Peyer's patch (tissue), 4 donors: ENCODE measurements around the gene HSD11B1L. TPM values are rescaled to one million over a fixed set of nuclear protein-coding genes. Genes with fewer than 3 reads are reported as not detected.
A peak's percentile ranks its signal among the peaks of the same experiment; 100 is the strongest.

Experiments used
- DNase-seq, 3 donors: peaks; one replicate each; pipeline ENCODE4 v3.0.0-alpha.2; 2017 to 2019
- H3K27ac ChIP-seq, 4 donors: fragments of 200-600 bp; sonication (generic); one replicate each; pipeline ENCODE4 v1.5.1; 2016 to 2019
- H3K27me3 ChIP-seq, 2 donors: fragments of 200-600 bp; sonication (generic); one replicate each; pipeline ENCODE4 v1.5.1; 2019
- H3K36me3 ChIP-seq, 3 donors: fragments of 200-600 bp; sonication (generic); one replicate each; pipeline ENCODE4 v1.5.1; 2016 to 2019
- H3K4me1 ChIP-seq, 4 donors: fragments of 200-600 bp; sonication (generic); one replicate each; pipeline ENCODE4 v1.5.1; 2016 to 2019
- H3K4me3 ChIP-seq, 4 donors: fragments of 200-600 bp; sonication (generic); 1 replicate in 3 of 4; 2 replicates in 1 of 4; pipeline ENCODE4 v1.5.1; 2016 to 2019; ENCODE audit warnings: mild to moderate bottlenecking in 1 of 4
- H3K9me3 ChIP-seq, 4 donors: fragments of 200-600 bp; sonication (generic); one replicate each; pipeline ENCODE4 v1.5.1; 2016 to 2019; ENCODE audit warnings: mild to moderate bottlenecking in 1 of 4
- POLR2A ChIP-seq, 2 donors: fragments of 450-650 bp; IDR thresholded peaks; one replicate each; pipeline ENCODE4 v1.5.1; 2017; ENCODE audit warnings: antibody characterized with exemption in 2 of 2, mild to moderate bottlenecking in 2 of 2, moderate library complexity in 2 of 2
- total RNA-seq, 4 donors: library from RNA; depleted of rRNA; stranded (reverse); fragments of >200 nt; gene quantifications; one replicate each; pipeline ENCODE4 v1.1.0, GENCODE V29; 2016
- TF ChIP-seq, protein P1 (sequence below), 6 experiments: fragments of 450-650 bp in 4 of 6; fragments of 200-600 bp in 2 of 6; sonication (generic) in 1 of 6; IDR thresholded peaks; one replicate each; pipeline ENCODE4 v1.5.1; 2017 to 2019; ENCODE audit warnings: antibody characterized with exemption in 6 of 6, mild to moderate bottlenecking in 3 of 6, moderate library complexity in 1 of 6

Gene HSD11B1L
- total RNA-seq, 4 donors from 2014 or later = 4.9 to 17.3 (median 7.2) TPM; not detected in 1

DNA sequence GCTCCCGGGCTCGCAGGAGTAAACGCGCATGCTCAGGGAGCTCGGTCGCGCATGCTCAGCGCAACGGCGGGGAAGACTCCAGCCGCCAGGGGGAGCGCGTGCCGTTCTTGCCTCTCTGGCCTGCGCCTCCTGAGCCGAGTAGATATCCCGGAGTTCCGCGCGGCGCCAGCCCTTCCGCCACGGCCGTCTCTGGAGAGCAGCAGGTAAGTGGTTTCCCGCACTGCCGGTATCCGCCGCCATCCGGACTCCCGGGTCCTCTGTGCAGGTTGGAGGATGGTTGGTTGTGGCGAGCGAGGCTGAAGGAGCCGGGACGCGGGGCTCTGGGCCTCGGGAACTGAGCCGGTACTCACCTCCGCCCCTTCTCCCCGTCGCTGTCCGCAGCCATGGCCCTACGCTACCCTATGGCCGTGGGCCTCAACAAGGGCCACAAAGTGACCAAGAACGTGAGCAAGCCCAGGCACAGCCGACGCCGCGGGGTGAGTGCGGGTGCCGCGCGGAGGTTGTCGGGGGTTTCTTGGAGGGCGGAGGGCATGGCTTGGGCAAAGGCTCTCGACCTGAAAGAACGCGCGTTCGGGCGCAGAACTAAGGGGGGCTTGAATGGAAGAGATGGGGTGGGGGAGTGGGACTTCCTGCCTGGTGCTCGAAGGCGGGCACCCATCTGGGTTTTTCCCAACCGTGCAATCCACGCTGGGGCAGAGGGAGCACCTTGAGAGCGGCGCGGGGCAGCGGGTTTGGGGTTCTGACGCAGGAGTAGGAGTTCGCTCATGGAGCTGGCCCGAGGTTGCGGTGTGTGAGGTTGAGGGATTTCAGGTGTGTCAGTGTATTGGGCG lies 9.5 kb downstream of the HSD11B1L start, which contains the start of gene RPL36:
TSS of gene RPL36 (plus strand) at position 171 of the 830 bp plus-strand sequence. CDS start at position 384, 213 bp downstream.
- DNase-seq = peak; percentile 96 to 100 (median 99)

DNA sequence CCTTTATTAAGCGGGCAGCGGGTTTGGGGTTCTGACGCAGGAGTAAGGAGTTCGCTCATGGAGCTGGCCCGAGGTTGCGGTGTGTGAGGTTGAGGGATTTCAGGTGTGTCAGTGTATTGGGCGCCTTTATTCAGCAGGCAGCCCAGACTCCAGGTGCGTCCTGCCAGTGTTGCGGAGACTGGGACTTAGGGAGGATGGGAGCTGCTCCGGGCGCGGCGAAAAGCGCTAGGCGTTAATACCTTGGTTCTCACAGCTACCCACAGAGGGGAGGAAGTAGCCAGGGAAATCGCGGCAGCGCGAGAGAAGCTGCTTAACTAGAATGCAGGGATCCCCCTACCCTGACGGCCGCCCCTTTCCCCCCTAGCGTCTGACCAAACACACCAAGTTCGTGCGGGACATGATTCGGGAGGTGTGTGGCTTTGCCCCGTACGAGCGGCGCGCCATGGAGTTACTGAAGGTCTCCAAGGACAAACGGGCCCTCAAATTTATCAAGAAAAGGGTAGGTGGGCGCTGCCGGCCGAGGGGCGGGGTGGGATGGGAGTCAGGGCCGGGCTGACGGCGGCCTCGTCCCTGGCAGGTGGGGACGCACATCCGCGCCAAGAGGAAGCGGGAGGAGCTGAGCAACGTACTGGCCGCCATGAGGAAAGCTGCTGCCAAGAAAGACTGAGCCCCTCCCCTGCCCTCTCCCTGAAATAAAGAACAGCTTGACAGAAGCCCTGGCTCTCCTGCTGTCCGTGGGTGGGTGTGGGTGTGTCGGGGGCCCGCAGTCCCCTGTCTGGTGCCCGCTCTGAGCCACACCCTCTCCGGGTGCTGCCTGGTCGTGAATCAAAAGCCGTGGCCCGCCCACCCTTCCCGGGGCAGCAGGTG lies 10.4 kb downstream of the HSD11B1L start:
- DNase-seq = peak; percentile 46 to 77 (median 75)
- H3K4me1 ChIP-seq = peaks cover 0 to 26% (median 13%) of the 10 kb centered on the region in 4 donors
- peaks cover 0 to 46% (median 0%) of the 10 kb centered on the region in 3 donors for H3K36me3 ChIP-seq
- H3K4me3 ChIP-seq = peak overlapping the region; percentile 74 to 91 (median 78)
- H3K27me3 ChIP-seq = no peaks in the 10 kb centered on the region
- H3K27ac ChIP-seq = peak overlapping the region; percentile 84 to 93 (median 89)
- H3K9me3 ChIP-seq = no peaks in the 10 kb centered on the region
- peak in 1 of 2 donors; percentile 11 for TF ChIP-seq POLR2A (IDR thresholded peaks at IDR 0.05)
- TF ChIP-seq, protein P1, sequence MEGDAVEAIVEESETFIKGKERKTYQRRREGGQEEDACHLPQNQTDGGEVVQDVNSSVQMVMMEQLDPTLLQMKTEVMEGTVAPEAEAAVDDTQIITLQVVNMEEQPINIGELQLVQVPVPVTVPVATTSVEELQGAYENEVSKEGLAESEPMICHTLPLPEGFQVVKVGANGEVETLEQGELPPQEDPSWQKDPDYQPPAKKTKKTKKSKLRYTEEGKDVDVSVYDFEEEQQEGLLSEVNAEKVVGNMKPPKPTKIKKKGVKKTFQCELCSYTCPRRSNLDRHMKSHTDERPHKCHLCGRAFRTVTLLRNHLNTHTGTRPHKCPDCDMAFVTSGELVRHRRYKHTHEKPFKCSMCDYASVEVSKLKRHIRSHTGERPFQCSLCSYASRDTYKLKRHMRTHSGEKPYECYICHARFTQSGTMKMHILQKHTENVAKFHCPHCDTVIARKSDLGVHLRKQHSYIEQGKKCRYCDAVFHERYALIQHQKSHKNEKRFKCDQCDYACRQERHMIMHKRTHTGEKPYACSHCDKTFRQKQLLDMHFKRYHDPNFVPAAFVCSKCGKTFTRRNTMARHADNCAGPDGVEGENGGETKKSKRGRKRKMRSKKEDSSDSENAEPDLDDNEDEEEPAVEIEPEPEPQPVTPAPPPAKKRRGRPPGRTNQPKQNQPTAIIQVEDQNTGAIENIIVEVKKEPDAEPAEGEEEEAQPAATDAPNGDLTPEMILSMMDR (IDR thresholded peaks at IDR 0.05) = no peak

More for the DNA sequence above, 9.5 kb downstream of the HSD11B1L start, which contains the start of gene RPL36:
- Histone ChIP-seq H3K4me1 (peaks cover 0 to 28% (median 13%) of the 10 kb centered on the region in 4 donors), H3K4me3 (peak within 1 kb of the TSS; percentile 74 to 91 (median 78)), H3K36me3 (peaks cover 0 to 38% (median 0%) of the 10 kb centered on the region in 3 donors), H3K9me3 (no peaks in the 10 kb centered on the region), H3K27ac (peak within 1 kb of the TSS; percentile 84 to 93 (median 89)), H3K27me3 (no peaks in the 10 kb centered on the region)
- peak; percentile 90 to 92 for TF ChIP-seq POLR2A (IDR thresholded peaks at IDR 0.05)
- TF ChIP-seq, protein P1 (IDR thresholded peaks at IDR 0.05) = peak; percentile 96 to 99 (median 98)

DNA sequence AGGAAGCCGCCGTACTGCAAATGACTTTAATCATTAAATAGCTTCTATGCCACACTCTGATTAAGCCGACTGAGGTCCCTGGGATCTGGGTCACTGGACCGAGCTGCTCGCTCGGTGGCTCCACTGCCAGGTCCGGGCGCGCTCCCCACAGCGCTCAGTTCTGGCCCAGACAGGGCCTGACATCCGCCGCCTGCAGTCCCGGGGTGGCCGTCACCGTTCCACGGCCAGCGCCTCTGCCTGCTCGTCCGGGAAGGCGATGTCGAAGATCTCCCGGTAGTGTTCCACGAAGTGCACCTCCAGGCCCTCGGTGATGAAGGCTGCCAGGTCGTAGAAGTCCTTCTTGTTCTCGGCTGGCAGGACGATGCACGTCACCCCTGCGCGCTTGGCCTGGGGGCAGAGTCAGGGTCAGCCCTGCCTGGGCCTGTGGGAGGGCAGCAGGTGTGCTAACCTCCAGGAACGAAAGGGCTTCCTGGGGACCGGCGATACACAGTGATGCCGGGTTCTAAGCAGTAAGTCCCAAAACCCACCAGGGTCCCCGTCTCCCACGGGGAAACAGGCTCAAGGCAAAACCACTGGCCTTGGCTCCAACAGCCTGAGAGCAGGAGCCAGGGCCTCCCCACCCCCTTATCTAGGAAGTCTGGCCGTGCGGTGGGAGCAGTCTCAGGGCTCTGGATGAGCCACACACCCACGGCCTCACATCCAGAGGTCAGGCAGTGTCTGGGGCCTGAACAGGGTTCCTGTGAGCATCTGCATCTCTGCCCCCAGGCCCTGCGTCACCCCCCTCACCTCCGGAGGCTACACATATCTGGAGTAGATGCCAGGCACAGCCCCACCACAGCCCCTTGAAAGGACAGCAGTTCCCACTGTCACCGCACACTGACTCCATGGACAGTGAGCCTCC lies 11.2 kb downstream of the HSD11B1L start:
- Histone ChIP-seq H3K27me3 (no peaks in the 10 kb centered on the region), H3K27ac (peak overlapping the region; percentile 84 to 93 (median 89)), H3K4me3 (peak overlapping the region; percentile 74 to 91 (median 78)), H3K9me3 (no peaks in the 10 kb centered on the region), H3K36me3 (peaks cover 0 to 55% (median 0%) of the 10 kb centered on the region in 3 donors), H3K4me1 (peaks cover 0 to 23% (median 13%) of the 10 kb centered on the region in 4 donors)
- no peak for DNase-seq
- TF ChIP-seq, protein P1 (IDR thresholded peaks at IDR 0.05) = no peak
- no peak for TF ChIP-seq POLR2A (IDR thresholded peaks at IDR 0.05)

DNA sequence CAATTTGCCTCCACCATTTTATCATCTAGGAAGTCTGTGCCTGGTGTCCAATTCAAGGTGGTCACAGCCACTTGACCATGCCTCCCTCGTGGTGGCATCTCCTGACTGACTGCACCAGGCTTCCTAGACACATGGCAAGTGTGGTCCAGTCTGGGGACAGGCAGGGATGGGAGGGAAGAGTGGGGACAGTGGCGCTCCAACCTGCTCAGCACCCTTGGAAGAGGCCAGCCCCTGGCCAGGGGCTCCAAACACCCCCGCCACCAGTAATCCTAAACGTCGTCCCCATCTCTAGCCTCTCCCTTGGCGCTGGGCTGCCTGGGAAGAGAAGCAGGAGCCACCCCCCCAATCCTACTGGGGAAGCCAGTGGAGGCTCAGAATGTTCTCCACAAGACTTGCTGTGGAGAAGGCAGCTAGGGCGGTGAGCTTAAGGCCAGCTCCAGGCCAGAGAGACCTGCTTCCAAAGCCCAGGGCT lies 11.9 kb downstream of the HSD11B1L start:
- H3K4me3 ChIP-seq = no peak overlapping the region
- DNase-seq = no peak
- TF ChIP-seq, protein P1 (IDR thresholded peaks at IDR 0.05) = no peak
- TF ChIP-seq POLR2A (IDR thresholded peaks at IDR 0.05) = no peak
- no peaks in the 10 kb centered on the region for H3K9me3 ChIP-seq
- H3K27ac ChIP-seq = no peak overlapping the region
- H3K4me1 ChIP-seq = peaks cover 0 to 18% (median 10%) of the 10 kb centered on the region in 4 donors
- peaks cover 0 to 56% (median 0%) of the 10 kb centered on the region in 3 donors for H3K36me3 ChIP-seq
- H3K27me3 ChIP-seq = no peaks in the 10 kb centered on the region
